SH-SY5Y (cell line): Measurements from ENCODE around the gene RASAL2.

Experiments
- GATA2 ChIP-seq: IDR thresholded peaks from 2 replicates; pipeline ENCODE4 v1.6.1; 2011; ENCODE audit warnings: mild to moderate bottlenecking, low read depth, low read length
- GATA3 ChIP-seq: IDR thresholded peaks from 2 replicates; pipeline ENCODE4 v1.6.1; 2011; ENCODE audit warnings: low read depth, mild to moderate bottlenecking, low read length, moderate library complexity

The RASAL2 gene

GRCh38 chr1:178283409-178283808, 189.5 kb downstream of the RASAL2 start:
- TF ChIP-seq GATA3 = no peak
- no peak for TF ChIP-seq GATA2

- TF ChIP-seq GATA3 (no peak), GATA2 (no peak)
Measured at GRCh38 chr1:178284058-178284457, 190.2 kb downstream of the RASAL2 start.

- TF ChIP-seq GATA3 (no peak), GATA2 (no peak)
Measured at GRCh38 chr1:178291166-178291565, 197.3 kb downstream of the RASAL2 start.

- TF ChIP-seq GATA2 (no peak), GATA3 (no peak)
Measured at GRCh38 chr1:178294654-178295053, 200.8 kb downstream of the RASAL2 start.

- no peak for TF ChIP-seq GATA3
- no peak for TF ChIP-seq GATA2
Measured at GRCh38 chr1:178300352-178300699, 206.4 kb downstream of the RASAL2 start.

- no peak for TF ChIP-seq GATA3
- TF ChIP-seq GATA2 = no peak
Measured at GRCh38 chr1:178301141-178301540, 207.2 kb downstream of the RASAL2 start.

GRCh38 chr1:178307264-178307663, 213.4 kb downstream of the RASAL2 start:
- no peak for TF ChIP-seq GATA3
- TF ChIP-seq GATA2 = no peak

- TF ChIP-seq GATA2 (no peak), GATA3 (no peak)
Measured at GRCh38 chr1:178308438-178308837, 214.5 kb downstream of the RASAL2 start.

GRCh38 chr1:178310685-178311105, 216.8 kb downstream of the RASAL2 start:
- TF ChIP-seq GATA3 (no peak), GATA2 (no peak)

- TF ChIP-seq GATA2 (no peak), GATA3 (no peak)
Measured at GRCh38 chr1:178311164-178311563, 217.3 kb downstream of the RASAL2 start.

GRCh38 chr1:178323067-178323466, 229.2 kb downstream of the RASAL2 start:
- TF ChIP-seq GATA3 = no peak
- TF ChIP-seq GATA2 = no peak

- TF ChIP-seq GATA3 = no peak
Measured at GRCh38 chr1:178324003-178324402, 230.1 kb downstream of the RASAL2 start.

GRCh38 chr1:178328728-178329127, 234.8 kb downstream of the RASAL2 start:
- TF ChIP-seq GATA3 (no peak), GATA2 (no peak)

GRCh38 chr1:178330153-178330552, 236.2 kb downstream of the RASAL2 start:
- TF ChIP-seq GATA2 = no peak
- no peak for TF ChIP-seq GATA3

GRCh38 chr1:178330848-178331497, 237.1 kb downstream of the RASAL2 start:
- TF ChIP-seq GATA3 = no peak

GRCh38 chr1:178335426-178335825, 241.5 kb downstream of the RASAL2 start:
- TF ChIP-seq GATA2 (no peak), GATA3 (no peak)

- TF ChIP-seq GATA3 (no peak), GATA2 (no peak)
Measured at GRCh38 chr1:178337091-178337706, 243.3 kb downstream of the RASAL2 start.

GRCh38 chr1:178339834-178340233, 245.9 kb downstream of the RASAL2 start:
- TF ChIP-seq GATA3 (no peak), GATA2 (no peak)
